Thoracic aorta (tissue), 2 donors: Measurements from ENCODE around the gene SOD1. TPM values are rescaled to one million over a fixed set of nuclear protein-coding genes. Genes with fewer than 3 reads are reported as not detected.

Experiments
- ATAC-seq: fragments of 150-250 bp; one replicate; pipeline ENCODE4 v1.8.0; 2017; ENCODE audit warnings: low read depth; ENCODE audit not compliant: insufficient number of reproducible peaks, low FRiP score
- DNase-seq: peaks from one replicate; pipeline ENCODE4 v3.0.0-alpha.2; 2020; ENCODE audit warnings: low spot score
- H3K27ac ChIP-seq, 2 donors: fragments of 200-600 bp; sonication (generic); 1 replicate in 1 of 2; 2 replicates in 1 of 2; pipeline ENCODE4 v1.5.1; 2016; ENCODE audit warnings: mild to moderate bottlenecking in 2 of 2, moderate library complexity in 2 of 2
- H3K27me3 ChIP-seq: fragments of 200-600 bp; sonication (generic); replicated peaks from 2 replicates; pipeline ENCODE4 v1.6.0; 2016; ENCODE audit warnings: mild to moderate bottlenecking; ENCODE audit not compliant: insufficient read depth
- H3K36me3 ChIP-seq: fragments of 200-600 bp; sonication (generic); one replicate; pipeline ENCODE4 v1.5.1; 2016
- H3K4me1 ChIP-seq, 2 donors: fragments of 200-600 bp; sonication (generic); 1 replicate in 1 of 2; 2 replicates in 1 of 2; pipeline versions ENCODE4 v1.5.1 to v1.6.0; 2016; ENCODE audit warnings: low read depth in 2 of 2, mild to moderate bottlenecking in 1 of 2; ENCODE audit not compliant: control insufficient read depth in 1 of 2
- H3K4me3 ChIP-seq: fragments of 200-600 bp; sonication (generic); 2 replicates; pipeline ENCODE4 v1.5.1; 2016; ENCODE audit warnings: mild to moderate bottlenecking
- H3K9me3 ChIP-seq: fragments of 200-600 bp; sonication (generic); 2 replicates; pipeline ENCODE4 v1.5.1; 2016
- total RNA-seq, 2 donors: library from RNA; depleted of rRNA; stranded (reverse); fragments of >200 nt; gene quantifications; one replicate each; pipeline versions ENCODE4 v1.1.0 to v1.2.3, GENCODE V29; 2016
- TF ChIP-seq, protein P1 (sequence below): fragments of 200-600 bp; sonication (generic); IDR thresholded peaks from one replicate; pipeline ENCODE4 v1.5.1; 2019; ENCODE audit warnings: antibody characterized with exemption

SOD1 gene
- total RNA-seq, 2 donors from 2014 or later = 111 to 215 TPM

DNA sequence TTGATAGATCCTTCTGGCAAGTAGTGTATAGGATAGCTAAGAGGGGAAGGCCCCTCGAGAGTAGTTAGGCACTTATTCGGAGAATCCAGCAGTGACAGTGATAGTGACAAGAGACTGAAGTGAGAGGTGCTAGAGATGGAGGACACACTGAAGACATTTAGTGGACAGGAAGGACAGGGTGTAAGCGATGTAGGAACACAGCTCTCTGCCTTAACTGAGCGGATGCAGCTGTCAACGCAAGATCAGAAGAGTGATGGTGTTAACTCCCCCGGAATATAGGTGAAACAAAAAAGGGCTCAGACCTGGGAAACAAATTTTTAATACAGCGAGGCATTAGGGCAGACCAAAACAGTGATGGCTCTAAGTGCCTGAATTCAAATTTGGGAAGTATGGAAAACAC, 15.8 kb downstream of the SOD1 start:
- Histone ChIP-seq H3K9me3 (no peaks in the 10 kb centered on the region), H3K27ac (no peak overlapping the region), H3K27me3 (no peaks in the 10 kb centered on the region), H3K4me3 (no peak overlapping the region), H3K4me1 (peaks cover 0 to 4% of the 10 kb centered on the region in 2 donors), H3K36me3 (peaks cover 7% of the 10 kb centered on the region)
- TF ChIP-seq, protein P1, sequence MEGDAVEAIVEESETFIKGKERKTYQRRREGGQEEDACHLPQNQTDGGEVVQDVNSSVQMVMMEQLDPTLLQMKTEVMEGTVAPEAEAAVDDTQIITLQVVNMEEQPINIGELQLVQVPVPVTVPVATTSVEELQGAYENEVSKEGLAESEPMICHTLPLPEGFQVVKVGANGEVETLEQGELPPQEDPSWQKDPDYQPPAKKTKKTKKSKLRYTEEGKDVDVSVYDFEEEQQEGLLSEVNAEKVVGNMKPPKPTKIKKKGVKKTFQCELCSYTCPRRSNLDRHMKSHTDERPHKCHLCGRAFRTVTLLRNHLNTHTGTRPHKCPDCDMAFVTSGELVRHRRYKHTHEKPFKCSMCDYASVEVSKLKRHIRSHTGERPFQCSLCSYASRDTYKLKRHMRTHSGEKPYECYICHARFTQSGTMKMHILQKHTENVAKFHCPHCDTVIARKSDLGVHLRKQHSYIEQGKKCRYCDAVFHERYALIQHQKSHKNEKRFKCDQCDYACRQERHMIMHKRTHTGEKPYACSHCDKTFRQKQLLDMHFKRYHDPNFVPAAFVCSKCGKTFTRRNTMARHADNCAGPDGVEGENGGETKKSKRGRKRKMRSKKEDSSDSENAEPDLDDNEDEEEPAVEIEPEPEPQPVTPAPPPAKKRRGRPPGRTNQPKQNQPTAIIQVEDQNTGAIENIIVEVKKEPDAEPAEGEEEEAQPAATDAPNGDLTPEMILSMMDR = no peak
- ATAC-seq = no peak
- DNase-seq = no peak

DNA sequence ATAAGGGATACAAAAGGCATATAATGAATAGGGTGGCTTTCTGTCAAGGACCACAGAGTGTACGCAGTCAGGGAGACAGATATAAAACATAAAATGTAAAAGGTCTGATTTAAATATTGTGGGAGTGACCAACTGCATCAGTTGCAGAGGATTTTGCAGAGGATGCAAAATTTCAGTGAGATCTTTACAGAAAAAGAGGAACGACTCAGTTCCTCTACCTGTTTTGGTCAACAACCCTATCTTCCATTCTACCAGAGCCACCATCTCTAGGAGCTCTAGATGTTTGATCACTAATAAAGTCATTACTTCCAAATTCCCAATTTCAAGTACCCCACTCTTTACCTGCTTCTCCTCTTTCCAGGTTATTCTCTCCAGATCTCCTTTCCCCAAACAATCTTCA, 16.5 kb downstream of the SOD1 start:
- peaks cover 7% of the 10 kb centered on the region for H3K36me3 ChIP-seq
- TF ChIP-seq, protein P1 = no peak
- no peak for ATAC-seq
- H3K4me1 ChIP-seq = no peaks in the 10 kb centered on the region
- no peaks in the 10 kb centered on the region for H3K27me3 ChIP-seq
- H3K9me3 ChIP-seq = no peaks in the 10 kb centered on the region
- DNase-seq = no peak
- H3K27ac ChIP-seq = no peak overlapping the region
- no peak overlapping the region for H3K4me3 ChIP-seq

DNA sequence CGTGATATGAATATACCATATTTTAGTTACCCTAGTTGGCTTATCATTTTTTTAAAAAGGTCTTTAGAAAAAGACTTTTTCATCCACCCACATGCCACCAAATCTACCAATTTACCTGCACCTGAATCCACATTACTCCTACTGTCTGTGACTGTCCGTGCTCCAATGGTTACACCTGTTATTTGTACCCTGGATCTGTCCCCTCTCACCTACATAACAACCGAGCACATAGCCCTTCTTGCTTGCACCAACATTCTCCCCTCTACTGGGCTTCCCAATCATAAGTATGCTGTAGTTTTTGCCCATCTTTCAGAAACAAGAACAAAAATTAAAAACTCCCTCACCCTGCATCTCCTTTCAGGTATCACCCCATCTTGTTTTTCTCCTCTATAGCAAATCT, 17.6 kb downstream of the SOD1 start:
- TF ChIP-seq, protein P1 = no peak
- H3K27me3 ChIP-seq = no peaks in the 10 kb centered on the region
- no peaks in the 10 kb centered on the region for H3K9me3 ChIP-seq
- no peak overlapping the region for H3K4me3 ChIP-seq
- no peak for DNase-seq
- ATAC-seq = no peak
- no peaks in the 10 kb centered on the region for H3K4me1 ChIP-seq
- no peak overlapping the region for H3K27ac ChIP-seq
- H3K36me3 ChIP-seq = peaks cover under 1% of the 10 kb centered on the region

DNA sequence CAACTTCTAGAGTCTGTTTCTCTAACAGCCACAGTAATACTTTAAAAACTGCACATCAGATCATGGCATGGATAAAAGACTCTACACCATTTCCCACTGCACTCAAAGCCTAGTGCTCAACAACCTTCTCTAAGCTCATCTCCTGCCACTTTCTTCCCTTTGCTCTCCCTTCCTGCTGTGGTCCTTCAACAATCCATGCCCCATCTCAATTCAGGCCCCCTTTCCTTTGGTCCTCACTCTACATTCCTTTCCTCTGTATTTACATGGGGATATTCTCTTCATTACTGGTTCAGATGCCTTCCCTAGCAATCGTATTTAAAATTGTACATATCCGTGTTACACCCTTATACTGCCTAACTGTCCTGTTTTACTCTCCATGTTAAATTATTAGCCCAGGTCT, 19.0 kb downstream of the SOD1 start:
- ATAC-seq = no peak
- H3K9me3 ChIP-seq = no peaks in the 10 kb centered on the region
- H3K27me3 ChIP-seq = no peaks in the 10 kb centered on the region
- H3K36me3 ChIP-seq = peaks cover 5% of the 10 kb centered on the region
- TF ChIP-seq, protein P1 = no peak
- H3K27ac ChIP-seq = no peak overlapping the region
- H3K4me3 ChIP-seq = no peak overlapping the region
- no peak for DNase-seq
- H3K4me1 ChIP-seq = no peaks in the 10 kb centered on the region

DNA sequence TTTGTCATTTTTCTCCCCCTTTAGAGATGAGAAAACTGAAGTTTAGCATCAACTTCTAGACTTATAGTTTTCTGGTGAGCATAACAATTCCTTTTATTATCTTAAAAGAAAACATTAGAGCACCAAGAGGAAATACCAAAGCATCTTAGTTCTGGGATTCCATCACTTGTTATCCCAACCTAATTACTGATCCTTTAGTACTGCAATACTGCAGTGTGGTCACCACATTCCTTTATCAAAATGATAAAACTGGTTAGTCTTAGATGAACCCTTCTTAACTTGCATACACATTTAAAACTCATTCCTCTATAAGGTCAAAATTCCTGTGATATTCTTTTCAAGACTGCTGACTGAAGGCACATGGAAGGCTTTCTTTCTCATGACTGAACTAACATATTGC, 23.1 kb downstream of the SOD1 start:
- DNase-seq = no peak
- no peaks in the 10 kb centered on the region for H3K27me3 ChIP-seq
- no peak for ATAC-seq
- H3K4me3 ChIP-seq = no peak overlapping the region
- no peak overlapping the region for H3K27ac ChIP-seq
- TF ChIP-seq, protein P1 = no peak
- H3K9me3 ChIP-seq = no peaks in the 10 kb centered on the region
- H3K36me3 ChIP-seq = peaks cover 28% of the 10 kb centered on the region
- no peaks in the 10 kb centered on the region for H3K4me1 ChIP-seq
